Ishikawa (cell line): ENCODE measurements around the gene PHF23.
A peak's percentile ranks its signal among the peaks of the same experiment; 100 is the strongest.

Source experiments
- CEBPB ChIP-seq: IDR thresholded peaks from 2 replicates; pipeline ENCODE4 v1.6.1; 2012
- CREB1 ChIP-seq: IDR thresholded peaks from 2 replicates; pipeline ENCODE4 v1.6.1; 2012; ENCODE audit warnings: low read depth
- EGR1 ChIP-seq: IDR thresholded peaks from 2 replicates; pipeline ENCODE4 v1.6.1; 2012
- EP300 ChIP-seq: IDR thresholded peaks from 2 replicates; pipeline ENCODE4 v1.6.1; 2012; ENCODE audit warnings: borderline replicate concordance
- FOXM1 ChIP-seq: IDR thresholded peaks from 2 replicates; pipeline ENCODE4 v1.6.1; 2012; ENCODE audit warnings: low read depth, borderline replicate concordance
- MAX ChIP-seq: IDR thresholded peaks from 2 replicates; pipeline ENCODE4 v1.6.1; 2012
- NFIC ChIP-seq: IDR thresholded peaks from 2 replicates; pipeline ENCODE4 v1.6.1; 2012
- RAD21 ChIP-seq: IDR thresholded peaks from 2 replicates; pipeline ENCODE4 v1.6.1; 2012; ENCODE audit warnings: low read depth
- REST ChIP-seq: IDR thresholded peaks from 2 replicates; pipeline ENCODE4 v1.6.1; 2012; ENCODE audit warnings: low read depth, mild to moderate bottlenecking
- TAF1 ChIP-seq: IDR thresholded peaks from 2 replicates; pipeline ENCODE4 v1.6.1; 2012; ENCODE audit warnings: low read depth, mild to moderate bottlenecking
- TCF12 ChIP-seq: IDR thresholded peaks from 2 replicates; pipeline ENCODE4 v1.6.1; 2012; ENCODE audit warnings: low read depth
- TEAD4 ChIP-seq: IDR thresholded peaks from 2 replicates; pipeline ENCODE4 v1.6.1; 2012
- USF1 ChIP-seq: IDR thresholded peaks from 2 replicates; pipeline ENCODE4 v1.6.1; 2012
- YY1 ChIP-seq: IDR thresholded peaks from 2 replicates; pipeline ENCODE4 v1.6.1; 2012; ENCODE audit warnings: low read depth
- ZBTB7A ChIP-seq: IDR thresholded peaks from 2 replicates; pipeline ENCODE4 v1.6.1; 2012; ENCODE audit warnings: low read depth

The PHF23 gene

GRCh38 chr17:7282752-7283321 lies 43.6 kb upstream of the PHF23 start:
- TF ChIP-seq TEAD4 (no peak), CREB1 (no peak), MAX (no peak), USF1 (no peak), EP300 (no peak), YY1 (no peak), NFIC (no peak)

GRCh38 chr17:7281953-7282751 lies 42.9 kb upstream of the PHF23 start:
- TF ChIP-seq ZBTB7A: 0 out of 2 replicates have a peak, but pooled peaks have one; percentile 3
- no peak for TF ChIP-seq YY1

GRCh38 chr17:7281074-7281952 lies 42.1 kb upstream of the PHF23 start, which contains the start of gene SLC2A4:
Gene SLC2A4, plus strand, starts transcription at chr17:7281718. Its CDS starts 217 bp downstream, at chr17:7281935.
- no peak for TF ChIP-seq FOXM1
- TF ChIP-seq ZBTB7A: peak; percentile 79
- TF ChIP-seq MAX: peak; percentile 91
- no peak for TF ChIP-seq REST
- TF ChIP-seq USF1: peak; percentile 45
- no peak for TF ChIP-seq CREB1
- TF ChIP-seq TAF1: no peak
- no peak for TF ChIP-seq TCF12
- peak; percentile 19; the same call in 1 of the 2 replicates for TF ChIP-seq EGR1
- TF ChIP-seq NFIC: 0 out of 2 replicates have a peak, but pooled peaks have one; percentile 7

DNA sequence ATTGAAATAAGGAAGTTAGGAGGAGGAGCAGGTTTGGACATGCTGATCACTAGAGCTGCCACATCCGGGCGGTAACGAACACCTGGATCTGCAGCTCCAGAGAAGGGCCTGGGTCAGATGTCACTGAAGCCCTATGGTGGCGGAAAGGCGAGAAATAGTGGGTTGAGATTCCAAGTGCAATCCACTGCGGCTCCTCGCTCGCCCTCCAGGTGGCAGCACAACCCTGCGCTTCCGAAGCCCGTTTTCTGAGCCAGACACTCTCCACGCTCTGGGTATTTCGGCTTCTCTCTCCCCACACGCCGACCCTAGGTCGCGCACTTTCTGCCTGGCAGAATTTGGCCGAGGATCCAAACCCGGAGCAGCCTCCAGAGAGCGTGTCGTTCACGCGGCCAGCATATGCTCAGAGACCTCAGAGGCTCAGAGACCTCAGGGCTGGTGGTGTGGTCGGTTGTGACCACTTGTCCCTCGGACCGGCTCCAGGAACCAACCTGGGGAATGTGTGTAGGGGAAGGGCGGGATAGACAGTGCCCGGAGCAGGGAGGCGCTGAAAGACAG lies 41.3 kb upstream of the PHF23 start:
- TF ChIP-seq MAX (peak; percentile 52), ZBTB7A (0 out of 2 replicates have a peak, but pooled peaks have one; percentile 39), REST (no peak), RAD21 (peak; percentile 98), TCF12 (no peak), CEBPB (no peak), TAF1 (no peak), NFIC (no peak), CREB1 (no peak), TEAD4 (peak; percentile 22; the same call in 1 of the 2 replicates), YY1 (0 out of 2 replicates have a peak, but pooled peaks have one; percentile 32)

GRCh38 chr17:7279448-7279847 lies 40.2 kb upstream of the PHF23 start:
- no peak for TF ChIP-seq CEBPB
